K562 (cell line): ENCODE data around the gene VSTM1.
"Not testable (repeated sequence)": the region's sequence is repeated elsewhere in the genome, so short reads cannot be mapped to it uniquely, and the experiment has no call there.

ENCODE experiments used
- CXXC5 ChIP-seq: fragments of 250-450 bp; sonication (Bioruptor Pico); IDR thresholded peaks from 2 replicates; pipeline ENCODE4 v1.8.0; 2022; ENCODE audit warnings: inconsistent platforms, mild to moderate bottlenecking, moderate library complexity
- EHMT2 ChIP-seq: fragments of 450-650 bp; IDR thresholded peaks from 2 replicates; pipeline ENCODE4 v1.6.1; 2018; ENCODE audit warnings: antibody characterized with exemption
- GABPA ChIP-seq: fragments of 200-800 bp; sonication (Bioruptor generic); conservative IDR thresholded peaks from 2 replicates; pipeline ENCODE4 v1.6.1; 2016; ENCODE audit warnings: low read depth, missing genetic modification characterization, missing compliant biosample characterization
- NFRKB ChIP-seq: fragments of 450-650 bp; IDR thresholded peaks from 2 replicates; pipeline ENCODE4 v1.6.1; 2016; ENCODE audit warnings: low read depth
- TEAD4 ChIP-seq, 2 experiments: sonication (generic) in 1 of 2; formaldehyde crosslinking in 1 of 2; IDR thresholded peaks; 2 replicates each; pipeline versions ENCODE4 v1.6.1 to v1.8.0; 2012 to 2022; ENCODE audit warnings: borderline replicate concordance in 1 of 2, inconsistent platforms in 1 of 2, low read length in 1 of 2, mild to moderate bottlenecking in 1 of 2, missing genetic modification reagents in 1 of 2
- ZFX ChIP-seq: sonication (generic); formaldehyde crosslinking; IDR thresholded peaks from 2 replicates; pipeline ENCODE4 v1.8.0; 2022; ENCODE audit warnings: mild to moderate bottlenecking, missing genetic modification reagents, moderate library complexity
- TF ChIP-seq, protein P1 (sequence below), 3 experiments: fragments of 200-800 bp in 1 of 3; fragments of 250-450 bp in 1 of 3; fragments of 450-650 bp in 1 of 3; sonication (Bioruptor Pico) in 1 of 3; sonication (Bioruptor generic) in 1 of 3; formaldehyde crosslinking in 1 of 3; IDR thresholded peaks; 2 replicates each; pipeline versions ENCODE4 v1.6.1 to v1.8.0; 2016 to 2022; ENCODE audit warnings: mild to moderate bottlenecking in 2 of 3, missing genetic modification characterization in 2 of 3, missing compliant biosample characterization in 1 of 3, moderate library complexity in 1 of 3

DNA sequence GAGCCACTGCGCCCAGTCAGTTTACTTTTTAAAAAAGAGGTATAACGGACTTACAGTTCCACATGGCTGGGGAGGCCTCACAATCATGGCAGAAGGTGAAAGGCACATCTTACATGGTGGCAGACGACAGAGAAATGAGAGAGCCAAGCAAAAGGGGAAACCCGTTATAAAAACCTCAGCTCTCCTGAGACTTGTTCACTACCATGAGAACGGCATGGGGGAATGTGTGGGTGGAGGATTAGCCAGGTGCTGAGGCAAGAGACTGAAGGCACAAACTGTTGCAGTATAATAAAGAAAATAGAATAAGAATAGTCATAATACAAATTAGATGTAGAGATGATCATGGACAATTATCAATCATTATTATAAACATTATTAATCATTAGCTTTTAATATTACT, 27.2 kb downstream of the VSTM1 start:
- not testable (repeated sequence) for TF ChIP-seq EHMT2; ZFX; TEAD4 (IDR thresholded peaks at IDR 0.05; ENCODE audit: low read length); TEAD4 (CRISPR knock-in tag; IDR thresholded peaks at IDR 0.05; ENCODE audit: borderline replicate concordance); CXXC5; GABPA; NFRKB
- TF ChIP-seq, protein P1, sequence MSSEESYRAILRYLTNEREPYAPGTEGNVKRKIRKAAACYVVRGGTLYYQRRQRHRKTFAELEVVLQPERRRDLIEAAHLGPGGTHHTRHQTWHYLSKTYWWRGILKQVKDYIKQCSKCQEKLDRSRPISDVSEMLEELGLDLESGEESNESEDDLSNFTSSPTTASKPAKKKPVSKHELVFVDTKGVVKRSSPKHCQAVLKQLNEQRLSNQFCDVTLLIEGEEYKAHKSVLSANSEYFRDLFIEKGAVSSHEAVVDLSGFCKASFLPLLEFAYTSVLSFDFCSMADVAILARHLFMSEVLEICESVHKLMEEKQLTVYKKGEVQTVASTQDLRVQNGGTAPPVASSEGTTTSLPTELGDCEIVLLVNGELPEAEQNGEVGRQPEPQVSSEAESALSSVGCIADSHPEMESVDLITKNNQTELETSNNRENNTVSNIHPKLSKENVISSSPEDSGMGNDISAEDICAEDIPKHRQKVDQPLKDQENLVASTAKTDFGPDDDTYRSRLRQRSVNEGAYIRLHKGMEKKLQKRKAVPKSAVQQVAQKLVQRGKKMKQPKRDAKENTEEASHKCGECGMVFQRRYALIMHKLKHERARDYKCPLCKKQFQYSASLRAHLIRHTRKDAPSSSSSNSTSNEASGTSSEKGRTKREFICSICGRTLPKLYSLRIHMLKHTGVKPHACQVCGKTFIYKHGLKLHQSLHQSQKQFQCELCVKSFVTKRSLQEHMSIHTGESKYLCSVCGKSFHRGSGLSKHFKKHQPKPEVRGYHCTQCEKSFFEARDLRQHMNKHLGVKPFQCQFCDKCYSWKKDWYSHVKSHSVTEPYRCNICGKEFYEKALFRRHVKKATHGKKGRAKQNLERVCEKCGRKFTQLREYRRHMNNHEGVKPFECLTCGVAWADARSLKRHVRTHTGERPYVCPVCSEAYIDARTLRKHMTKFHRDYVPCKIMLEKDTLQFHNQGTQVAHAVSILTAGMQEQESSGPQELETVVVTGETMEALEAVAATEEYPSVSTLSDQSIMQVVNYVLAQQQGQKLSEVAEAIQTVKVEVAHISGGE (CRISPR knock-in tag; IDR thresholded peaks at IDR 0.05): not testable (repeated sequence)
